ENCODE data around the gene SARM1. TPM values are rescaled to one million over a fixed set of nuclear protein-coding genes. Genes with fewer than 3 reads are reported as not detected.

The SARM1 gene
- total and polyA plus RNA-seq, 9 of the 15 experiments (the other 6 are each of a cell fraction or from before 2014, with no cell fraction given) = 0.04 to 0.55 (median 0.11) TPM; not detected in 2

- TF ChIP-seq HBP1 (CRISPR knock-in tag; IDR thresholded peaks at IDR 0.05) (no peak), MCM7 (IDR thresholded peaks at IDR 0.05) (no peak), ZNF347 (CRISPR knock-in tag; IDR thresholded peaks at IDR 0.05; ENCODE audit: low read depth) (no peak), ZBTB49 (CRISPR knock-in tag; IDR thresholded peaks at IDR 0.05; ENCODE audit: borderline replicate concordance) (no peak), SP1 (CRISPR knock-in tag; IDR thresholded peaks at IDR 0.05) (no peak), RREB1 (CRISPR knock-in tag; IDR thresholded peaks at IDR 0.05) (no peak), ZBTB7A (IDR thresholded peaks at IDR 0.05; ENCODE audit: borderline replicate concordance, control insufficient read depth, low read depth, low read length) (peak; percentile 61), RB1 (IDR thresholded peaks at IDR 0.05; ENCODE audit: low read depth) (peak; percentile 29; the same call in 1 of the 2 replicates), ZNF12 (CRISPR knock-in tag; IDR thresholded peaks at IDR 0.05) (no peak), SNRNP70 (optimal IDR thresholded peaks at IDR 0.05; ENCODE audit: low read depth, low read length) (no peak), ID3 (CRISPR knock-in tag; IDR thresholded peaks at IDR 0.05) (no peak), ID3 (tag; IDR thresholded peaks at IDR 0.05) (peak; percentile 17; the same call in 1 of the 2 replicates)
- TF ChIP-seq, protein P1, sequence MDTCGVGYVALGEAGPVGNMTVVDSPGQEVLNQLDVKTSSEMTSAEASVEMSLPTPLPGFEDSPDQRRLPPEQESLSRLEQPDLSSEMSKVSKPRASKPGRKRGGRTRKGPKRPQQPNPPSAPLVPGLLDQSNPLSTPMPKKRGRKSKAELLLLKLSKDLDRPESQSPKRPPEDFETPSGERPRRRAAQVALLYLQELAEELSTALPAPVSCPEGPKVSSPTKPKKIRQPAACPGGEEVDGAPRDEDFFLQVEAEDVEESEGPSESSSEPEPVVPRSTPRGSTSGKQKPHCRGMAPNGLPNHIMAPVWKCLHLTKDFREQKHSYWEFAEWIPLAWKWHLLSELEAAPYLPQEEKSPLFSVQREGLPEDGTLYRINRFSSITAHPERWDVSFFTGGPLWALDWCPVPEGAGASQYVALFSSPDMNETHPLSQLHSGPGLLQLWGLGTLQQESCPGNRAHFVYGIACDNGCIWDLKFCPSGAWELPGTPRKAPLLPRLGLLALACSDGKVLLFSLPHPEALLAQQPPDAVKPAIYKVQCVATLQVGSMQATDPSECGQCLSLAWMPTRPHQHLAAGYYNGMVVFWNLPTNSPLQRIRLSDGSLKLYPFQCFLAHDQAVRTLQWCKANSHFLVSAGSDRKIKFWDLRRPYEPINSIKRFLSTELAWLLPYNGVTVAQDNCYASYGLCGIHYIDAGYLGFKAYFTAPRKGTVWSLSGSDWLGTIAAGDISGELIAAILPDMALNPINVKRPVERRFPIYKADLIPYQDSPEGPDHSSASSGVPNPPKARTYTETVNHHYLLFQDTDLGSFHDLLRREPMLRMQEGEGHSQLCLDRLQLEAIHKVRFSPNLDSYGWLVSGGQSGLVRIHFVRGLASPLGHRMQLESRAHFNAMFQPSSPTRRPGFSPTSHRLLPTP (IDR thresholded peaks at IDR 0.05; ENCODE audit: borderline replicate concordance, extremely low read depth, insufficient read length) = no peak
Measured at GRCh38 chr17:28405632-28406472, 34.4 kb downstream of the SARM1 start, which contains the start of gene SLC46A1 (continued).

All from K562 (cell line).